CMK (cell line): ENCODE results near the gene ARL5C.

Source experiments
- DNase-seq: peaks from one replicate; pipeline ENCODE4 v3.0.0-alpha.2; 2010; ENCODE audit warnings: low read depth

Gene ARL5C

GRCh38 chr17:39167476-39167875, 1.5 kb upstream of the ARL5C start:
- no peak for DNase-seq

GRCh38 chr17:39166437-39167335, 725 bp upstream of the ARL5C start:
- no peak for DNase-seq

GRCh38 chr17:39165178-39165840, 652 bp downstream of the ARL5C start:
- no peak for DNase-seq

GRCh38 chr17:39164675-39165143, 1.3 kb downstream of the ARL5C start:
- DNase-seq, result no peak

GRCh38 chr17:39161962-39162361, 4.0 kb downstream of the ARL5C start:
- no peak for DNase-seq

GRCh38 chr17:39158623-39159022, 7.3 kb downstream of the ARL5C start:
- no peak for DNase-seq

GRCh38 chr17:39156491-39156890, 9.5 kb downstream of the ARL5C start:
- DNase-seq, result no peak

GRCh38 chr17:39155654-39156053, 10.3 kb downstream of the ARL5C start:
- DNase-seq, result no peak

GRCh38 chr17:39153599-39154051, 12.3 kb downstream of the ARL5C start:
- DNase-seq, result peak; percentile 70

GRCh38 chr17:39151943-39152818, 13.8 kb downstream of the ARL5C start:
- DNase-seq, result no peak

- no peak for DNase-seq
These were observed 14.6 kb downstream of the ARL5C start, which contains the start of gene PLXDC1 for GRCh38 chr17:39151150-39151942. Gene PLXDC1, minus strand, starts transcription at chr17:39151637. Its CDS starts 200 bp downstream, at chr17:39151437.

- no peak for DNase-seq
These were observed 15.2 kb downstream of the ARL5C start for GRCh38 chr17:39150795-39151149.

- no peak for DNase-seq
These were observed 15.8 kb downstream of the ARL5C start for GRCh38 chr17:39150104-39150634.

GRCh38 chr17:39147221-39148185, 18.5 kb downstream of the ARL5C start:
- DNase-seq, result no peak

GRCh38 chr17:39146273-39146672, 19.7 kb downstream of the ARL5C start:
- DNase-seq, result no peak

GRCh38 chr17:39145143-39145542, 20.8 kb downstream of the ARL5C start:
- no peak for DNase-seq

GRCh38 chr17:39144416-39144840, 21.5 kb downstream of the ARL5C start:
- no peak for DNase-seq

- no peak for DNase-seq
These were observed 22.3 kb downstream of the ARL5C start for GRCh38 chr17:39143552-39144093.

- DNase-seq, result no peak
These were observed 23.9 kb downstream of the ARL5C start for GRCh38 chr17:39141915-39142664.
